H1 (cell line): ENCODE results near the gene OPRD1. TPM values are rescaled to one million over a fixed set of nuclear protein-coding genes. Genes with fewer than 3 reads are reported as not detected.

Source experiments
- CTCF ChIA-PET: fragments of 300-600 bp; sonication (Branson Sonifier 250); formaldehyde crosslinking; loops from one replicate; lab custom pipeline; 2021; ENCODE audit not compliant: partially characterized antibody; lab: Charles Lee
- POLR2A ChIA-PET: fragments of 300-600 bp; sonication (Branson Sonifier 250); formaldehyde crosslinking; loops from one replicate; lab custom pipeline; 2021; ENCODE audit warnings: inconsistent platforms; ENCODE audit not compliant: partially characterized antibody; lab: Charles Lee
- DNase-seq, 2 experiments: peaks; one replicate each; pipeline versions ENCODE4 v3.0.0 to v3.0.0-alpha.2; 2010 to 2022; ENCODE audit warnings: low spot score in 2 of 2, low read depth in 1 of 2, mixed read lengths in 1 of 2
- FAIRE-seq: peaks from 2 replicates; lab custom pipeline; 2011; peaks lifted over from hg19 to GRCh38; lab: Jason Lieb, UNC
- H2AFZ ChIP-seq: 2 replicates; pipeline ENCODE4 v1.8.1; 2012; ENCODE audit warnings: low read length, inconsistent platforms
- H2AK5ac ChIP-seq: 2 replicates; pipeline ENCODE4 v1.6.1; 2013; ENCODE audit warnings: low read depth, low read length
- H2BK120ac ChIP-seq: replicated peaks from 2 replicates; pipeline ENCODE3; 2013; ENCODE audit warnings: low read depth, low read length, inconsistent platforms
- H2BK12ac ChIP-seq: 2 replicates; pipeline ENCODE4 v1.6.1; 2013; ENCODE audit warnings: low read depth, low read length
- H2BK15ac ChIP-seq: 2 replicates; pipeline ENCODE4 v1.6.1; 2013; ENCODE audit warnings: low read length
- H2BK20ac ChIP-seq: 2 replicates; pipeline ENCODE4 v1.6.1; 2013; ENCODE audit warnings: low read length
- H2BK5ac ChIP-seq: 2 replicates; pipeline ENCODE4 v1.6.1; 2013; ENCODE audit warnings: low read depth, low read length
- H3K14ac ChIP-seq: 2 replicates; pipeline ENCODE4 v1.6.1; 2013; ENCODE audit warnings: inconsistent platforms; ENCODE audit not compliant: insufficient read length
- H3K18ac ChIP-seq: 2 replicates; pipeline ENCODE4 v1.6.1; 2013; ENCODE audit warnings: low read length; ENCODE audit errors: extremely low read depth
- H3K23ac ChIP-seq: 2 replicates; pipeline ENCODE4 v1.6.1; 2013; ENCODE audit warnings: inconsistent platforms; ENCODE audit not compliant: insufficient read length
- H3K23me2 ChIP-seq: 2 replicates; pipeline ENCODE4 v1.6.1; 2013; ENCODE audit warnings: low read depth, low read length
- H3K27ac ChIP-seq: 2 replicates; pipeline ENCODE4 v1.6.1; 2011; ENCODE audit warnings: low read depth, low read length, inconsistent platforms
- H3K27me3 ChIP-seq, 4 experiments: replicated peaks in 1 of 4; 1 replicate in 1 of 4; 2 replicates in 3 of 4; pipeline versions ENCODE4 v1.6.1 to v1.8.1; 2011 to 2013; ENCODE audit warnings: low read length in 3 of 4, mild to moderate bottlenecking in 3 of 4, inconsistent platforms in 2 of 4, mixed read lengths in 2 of 4, moderate library complexity in 1 of 4; ENCODE audit not compliant: control insufficient read depth in 3 of 4, insufficient read depth in 3 of 4; ENCODE audit errors: extremely low read depth in 1 of 4
- H3K36me3 ChIP-seq, 4 experiments: 2 replicates each; pipeline versions ENCODE4 v1.6.1 to v1.8.1; 2011 to 2013; ENCODE audit warnings: mild to moderate bottlenecking in 4 of 4, low read length in 3 of 4, moderate library complexity in 2 of 4, control low read depth in 1 of 4, inconsistent platforms in 1 of 4; ENCODE audit not compliant: insufficient read depth in 4 of 4, control insufficient read depth in 2 of 4
- H3K4ac ChIP-seq: replicated peaks from 2 replicates; pipeline ENCODE3; 2013; ENCODE audit warnings: low read length, low read depth, mixed read lengths, inconsistent platforms; ENCODE audit not compliant: insufficient read length
- H3K4me1 ChIP-seq, 4 experiments: replicated peaks in 1 of 4; 1 replicate in 1 of 4; 2 replicates in 3 of 4; pipeline versions ENCODE4 v1.6.1 to v1.8.1; 2011 to 2013; ENCODE audit warnings: low read length in 3 of 4, inconsistent platforms in 2 of 4, mixed read lengths in 1 of 4; ENCODE audit not compliant: insufficient read depth in 4 of 4, control insufficient read depth in 3 of 4
- H3K4me2 ChIP-seq, 2 experiments: 2 replicates each; pipeline versions ENCODE4 v1.6.1 to v1.8.1; 2011 to 2013; ENCODE audit warnings: low read depth in 2 of 2, low read length in 2 of 2, control low read depth in 1 of 2, inconsistent platforms in 1 of 2, mild to moderate bottlenecking in 1 of 2; ENCODE audit not compliant: insufficient read depth in 1 of 2
- H3K4me3 ChIP-seq, 4 experiments: fragments of 200-600, 300-600 bp in 1 of 4; sonication (generic), shearing (Covaris generic), sonication (Bioruptor Twin) in 1 of 4; 2 replicates each; pipeline versions ENCODE4 v1.5.1 to v1.8.1; 2011 to 2016; ENCODE audit warnings: low read length in 4 of 4, low read depth in 3 of 4, control low read depth in 2 of 4, inconsistent platforms in 2 of 4, mild to moderate bottlenecking in 2 of 4, mixed read lengths in 1 of 4, moderate library complexity in 1 of 4; ENCODE audit not compliant: insufficient read depth in 2 of 4; ENCODE audit errors: extremely low read depth in 1 of 4
- H3K56ac ChIP-seq: replicated peaks from 2 replicates; pipeline ENCODE3; 2013; ENCODE audit warnings: low read depth, mild to moderate bottlenecking, mixed read lengths, low read length, inconsistent platforms; ENCODE audit not compliant: insufficient read length
- H3K79me1 ChIP-seq: 2 replicates; pipeline ENCODE4 v1.6.1; 2013; ENCODE audit warnings: low read depth, low read length, control low read depth
- H3K79me2 ChIP-seq, 2 experiments: 2 replicates each; pipeline versions ENCODE4 v1.6.1 to v1.8.1; 2012 to 2013; ENCODE audit warnings: low read length in 2 of 2, mild to moderate bottlenecking in 2 of 2, inconsistent platforms in 1 of 2; ENCODE audit not compliant: insufficient read depth in 2 of 2, control insufficient read depth in 1 of 2
- H3K9ac ChIP-seq, 4 experiments: replicated peaks in 1 of 4; 1 replicate in 1 of 4; 2 replicates in 3 of 4; pipeline versions ENCODE4 v1.6.1 to v1.8.1; 2011 to 2013; ENCODE audit warnings: low read depth in 3 of 4, low read length in 3 of 4, control low read depth in 2 of 4, mild to moderate bottlenecking in 2 of 4, moderate library complexity in 2 of 4, inconsistent platforms in 1 of 4; ENCODE audit errors: extremely low read depth in 1 of 4
- H3K9me3 ChIP-seq, 2 experiments: 2 replicates each; pipeline versions ENCODE4 v1.6.1 to v1.8.1; 2012 to 2013; ENCODE audit warnings: mild to moderate bottlenecking in 2 of 2, moderate library complexity in 2 of 2, control low read depth in 1 of 2, inconsistent platforms in 1 of 2, low read depth in 1 of 2, low read length in 1 of 2, mixed read lengths in 1 of 2; ENCODE audit not compliant: insufficient read depth in 2 of 2
- H4K20me1 ChIP-seq, 2 experiments: replicated peaks in 1 of 2; 2 replicates each; pipeline versions ENCODE3 to v1.8.1; 2011 to 2013; ENCODE audit warnings: inconsistent platforms in 2 of 2, low read length in 2 of 2, mild to moderate bottlenecking in 1 of 2; ENCODE audit not compliant: insufficient read depth in 2 of 2, control insufficient read depth in 1 of 2
- H4K5ac ChIP-seq: 2 replicates; pipeline ENCODE4 v1.6.1; 2013; ENCODE audit warnings: low read length, low read depth, mixed read lengths, inconsistent platforms; ENCODE audit not compliant: insufficient read length
- H4K8ac ChIP-seq: 2 replicates; pipeline ENCODE4 v1.8.0; 2013; ENCODE audit warnings: mild to moderate bottlenecking, moderate library complexity, low read length, inconsistent platforms; ENCODE audit not compliant: insufficient read depth; ENCODE audit errors: extremely low read depth
- H4K91ac ChIP-seq: replicated peaks from 2 replicates; pipeline ENCODE3; 2013; ENCODE audit warnings: low read length, mixed read lengths, inconsistent platforms; ENCODE audit not compliant: insufficient read length
- BRCA1 ChIP-seq: IDR thresholded peaks from 2 replicates; pipeline ENCODE4 v1.6.1; 2012; ENCODE audit warnings: low read depth, low read length, improper control_type of control experiment
- CEBPB ChIP-seq: IDR thresholded peaks from 2 replicates; pipeline ENCODE4 v1.6.1; 2012; ENCODE audit warnings: low read depth, low read length
- CHD2 ChIP-seq: IDR thresholded peaks from 2 replicates; pipeline ENCODE4 v1.6.1; 2012; ENCODE audit warnings: low read length, improper control_type of control experiment
- FOSL1 ChIP-seq: IDR thresholded peaks from 2 replicates; pipeline ENCODE4 v1.6.1; 2011; ENCODE audit warnings: mild to moderate bottlenecking, low read depth, low read length, moderate library complexity; ENCODE audit not compliant: insufficient read depth
- JUN ChIP-seq: IDR thresholded peaks from 2 replicates; pipeline ENCODE4 v1.6.1; 2011; ENCODE audit warnings: low read depth, mild to moderate bottlenecking, improper control_type of control experiment, low read length
- KDM5A ChIP-seq: fragments of 200-600 bp; IDR thresholded peaks from 2 replicates; pipeline ENCODE4 v1.7.1; 2012; ENCODE audit warnings: mild to moderate bottlenecking, low read length, inconsistent platforms, mixed read lengths
- NRF1 ChIP-seq: IDR thresholded peaks from 2 replicates; pipeline ENCODE4 v1.6.1; 2011; ENCODE audit warnings: mild to moderate bottlenecking, low read depth, low read length, improper control_type of control experiment
- POLR2A ChIP-seq, 2 experiments: IDR thresholded peaks; 1 replicate in 1 of 2; 2 replicates in 1 of 2; pipeline ENCODE4 v1.6.1; 2011; ENCODE audit warnings: low read depth in 2 of 2, low read length in 2 of 2, mild to moderate bottlenecking in 2 of 2; ENCODE audit errors: control extremely low read depth in 1 of 2
- RBBP5 ChIP-seq: IDR thresholded peaks from 2 replicates; pipeline ENCODE4 v1.7.1; 2012; ENCODE audit warnings: low read depth, mild to moderate bottlenecking, inconsistent platforms, low read length, moderate library complexity, borderline replicate concordance
- TEAD4 ChIP-seq: IDR thresholded peaks from 2 replicates; pipeline ENCODE4 v1.6.1; 2012; ENCODE audit warnings: low read depth, low read length, inconsistent platforms, mixed read lengths
- ZNF274 ChIP-seq: IDR thresholded peaks from 2 replicates; pipeline ENCODE4 v1.7.0; 2012; ENCODE audit warnings: low read length, borderline replicate concordance; ENCODE audit errors: extremely low read depth
- WGBS, 2 experiments: shearing (Covaris generic) in 1 of 2; methylation state at CpG; one replicate each; pipeline versions ENCODE4 v1.1.6 to v1.1.7; 2013 to 2015; ENCODE audit warnings: low lambda C conversion rate in 2 of 2, mixed read lengths in 2 of 2, inconsistent platforms in 1 of 2, low coverage in 1 of 2, missing lambda C conversion rate in 1 of 2; ENCODE audit not compliant: insufficient replicate concordance in 2 of 2, insufficient coverage in 1 of 2, insufficient read length in 1 of 2; ENCODE audit errors: extremely low coverage in 1 of 2, missing lambda C conversion rate in 1 of 2; 5-methylcytosine and 5-hydroxymethylcytosine counted together
- polyA plus RNA-seq, 7 experiments: library from polyadenylated mRNA; depleted of rRNA in 3 of 7; stranded (reverse) in 5 of 7; unstranded in 2 of 7; fragments of >200 nt in 5 of 7; fragments of 200-250 nt in 2 of 7; gene quantifications; 1 replicate in 5 of 7; 2 replicates in 1 of 7; 4 replicates in 1 of 7; pipeline versions ENCODE4 v1.2.1 to v1.2.3, GENCODE V29; 2011 to 2013; ENCODE audit warnings: missing spikeins in 2 of 7, mixed read lengths in 2 of 7
- total RNA-seq: library from RNA; stranded (reverse); fragmentation: NEBNext Ultra II Directional; extraction: Animal tissue kit (Norgen Biotek cat#: 25700); gene quantifications from 2 replicates; pipeline ENCODE4 v1.2.1, GENCODE V29; 2021
- TF ChIP-seq, protein P1 (sequence below): IDR thresholded peaks from 2 replicates; pipeline ENCODE4 v1.6.1; 2011; ENCODE audit warnings: low read length, improper control_type of control experiment
- TF ChIP-seq, protein P2 (sequence below): IDR thresholded peaks from 2 replicates; pipeline ENCODE4 v1.6.1; 2012; ENCODE audit warnings: low read length, inconsistent platforms

The OPRD1 gene
- total and polyA plus RNA-seq, 2 of the 8 experiments (the other 6 are each of a cell fraction or from before 2014, with no cell fraction given): 2.6 to 3.7 TPM

DNA sequence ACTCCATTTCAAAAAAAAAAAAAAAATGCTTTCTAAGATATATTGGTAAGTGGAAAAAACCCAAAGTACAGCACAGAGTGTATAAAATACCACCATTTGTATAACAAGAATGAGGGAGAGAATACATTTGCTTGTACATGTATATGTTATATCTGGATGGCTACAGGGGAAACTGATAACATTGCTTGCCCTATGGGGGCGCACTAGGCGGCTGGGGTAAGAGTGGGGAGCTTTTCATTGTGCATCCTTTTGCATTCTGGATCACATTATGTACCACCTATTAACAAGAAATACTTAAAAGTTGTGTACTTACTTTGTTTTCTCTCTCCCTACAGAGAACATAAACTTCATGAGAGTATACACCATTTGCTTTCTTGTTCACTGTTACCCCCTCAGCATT, 28.6 kb upstream of the OPRD1 start:
- Histone ChIP-seq H2AK5ac (no peak overlapping the region), H3K23ac (no peak overlapping the region), H3K14ac (no peak overlapping the region), H4K91ac (no peak overlapping the region), H3K79me1 (no peaks in the 10 kb centered on the region), H3K9me3 (no peaks in the 10 kb centered on the region), H3K9ac (no peak overlapping the region), H3K4me2 (no peak overlapping the region), H3K27ac (no peak overlapping the region), H2BK15ac (no peak overlapping the region), H3K4me3 (no peak overlapping the region), H3K4me1 (no peaks in the 10 kb centered on the region), H2AFZ (no peak overlapping the region), H2BK5ac (no peak overlapping the region), H3K23me2 (no peaks in the 10 kb centered on the region), H2BK12ac (no peak overlapping the region), H3K36me3 (no peaks in the 10 kb centered on the region), H4K20me1 (no peaks in the 10 kb centered on the region), H2BK120ac (no peak overlapping the region), H3K79me2 (no peaks in the 10 kb centered on the region), H3K4ac (no peak overlapping the region), H4K8ac (no peak overlapping the region), H3K18ac (no peak overlapping the region), H2BK20ac (no peak overlapping the region), H3K27me3 (no peaks in the 10 kb centered on the region), H4K5ac (no peak overlapping the region), H3K56ac (no peak overlapping the region)
- ChIA-PET POLR2A (interaction anchor here (0.7 to 2.4 kb wide), 5 partner anchors 8 to 121 kb away, joined by 3 to 7 read pairs (median 3); no protein-coding TSS in a partner anchor), CTCF (interaction anchor here (0.6 to 8.0 kb wide), 16 partner anchors 9 to 397 kb away, joined by 3 to 160 read pairs (median 6); partner anchors contain the start of gene YTHDF2)
- DNase-seq: no peak
- FAIRE-seq: no peak
- WGBS, 2 experiments: 74% methylated on average over 2 of the region's 2 CpGs; no CpG with 5 or more reads in 1 of the 2 experiments
- TF ChIP-seq KDM5A (no peak), CHD2 (no peak), CEBPB (no peak), NRF1 (no peak), BRCA1 (no peak), FOSL1 (no peak), TEAD4 (no peak), POLR2A (IDR thresholded peaks at IDR 0.05; ENCODE audit: control extremely low read depth in 1 of 2, low read depth in 2 of 2, low read length in 2 of 2) (no peak), JUN (no peak), RBBP5 (no peak), ZNF274 (no peak)
- TF ChIP-seq, protein P1, sequence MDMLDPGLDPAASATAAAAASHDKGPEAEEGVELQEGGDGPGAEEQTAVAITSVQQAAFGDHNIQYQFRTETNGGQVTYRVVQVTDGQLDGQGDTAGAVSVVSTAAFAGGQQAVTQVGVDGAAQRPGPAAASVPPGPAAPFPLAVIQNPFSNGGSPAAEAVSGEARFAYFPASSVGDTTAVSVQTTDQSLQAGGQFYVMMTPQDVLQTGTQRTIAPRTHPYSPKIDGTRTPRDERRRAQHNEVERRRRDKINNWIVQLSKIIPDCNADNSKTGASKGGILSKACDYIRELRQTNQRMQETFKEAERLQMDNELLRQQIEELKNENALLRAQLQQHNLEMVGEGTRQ: no peak
- TF ChIP-seq, protein P2, sequence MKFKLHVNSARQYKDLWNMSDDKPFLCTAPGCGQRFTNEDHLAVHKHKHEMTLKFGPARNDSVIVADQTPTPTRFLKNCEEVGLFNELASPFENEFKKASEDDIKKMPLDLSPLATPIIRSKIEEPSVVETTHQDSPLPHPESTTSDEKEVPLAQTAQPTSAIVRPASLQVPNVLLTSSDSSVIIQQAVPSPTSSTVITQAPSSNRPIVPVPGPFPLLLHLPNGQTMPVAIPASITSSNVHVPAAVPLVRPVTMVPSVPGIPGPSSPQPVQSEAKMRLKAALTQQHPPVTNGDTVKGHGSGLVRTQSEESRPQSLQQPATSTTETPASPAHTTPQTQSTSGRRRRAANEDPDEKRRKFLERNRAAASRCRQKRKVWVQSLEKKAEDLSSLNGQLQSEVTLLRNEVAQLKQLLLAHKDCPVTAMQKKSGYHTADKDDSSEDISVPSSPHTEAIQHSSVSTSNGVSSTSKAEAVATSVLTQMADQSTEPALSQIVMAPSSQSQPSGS: no peak
